GM12801 (cell line): ENCODE measurements around the gene EMD.

Source experiments
- CTCF ChIP-seq: IDR thresholded peaks from one replicate; pipeline ENCODE4 v1.5.1; 2011; ENCODE audit warnings: control low read depth; ENCODE audit not compliant: insufficient read length; ENCODE audit errors: extremely low read depth

The EMD gene

GRCh38 chrX:154384284-154384892 lies 5.3 kb downstream of the EMD start:
- no peak for TF ChIP-seq CTCF

- no peak for TF ChIP-seq CTCF
These were observed 18.1 kb downstream of the EMD start for GRCh38 chrX:154396973-154397887.

GRCh38 chrX:154397888-154398667 lies 19.0 kb downstream of the EMD start, which contains the start of gene RPL10:
RPL10 (plus strand) TSS chrX:154398377; CDS start chrX:154398520, 143 bp downstream.
- no peak for TF ChIP-seq CTCF

- TF ChIP-seq CTCF = no peak
These were observed 19.8 kb downstream of the EMD start for GRCh38 chrX:154398668-154399526.

GRCh38 chrX:154399527-154400368 lies 20.7 kb downstream of the EMD start:
- TF ChIP-seq CTCF = no peak

GRCh38 chrX:154401045-154401799 lies 22.1 kb downstream of the EMD start:
- TF ChIP-seq CTCF = no peak
